HCT116 (cell line): ENCODE measurements around the gene WNT9A. TPM values are rescaled to one million over a fixed set of nuclear protein-coding genes. Genes with fewer than 3 reads are reported as not detected.

Experiments
- ATAC-seq: fragments of 200-7000 bp; cut with Tn5 transposase; 2 replicates; pipeline ENCODE4 v1.9.1; 2020; ENCODE audit warnings: mild to moderate bottlenecking, moderate library complexity
- BruUV-seq: library from RNA; stranded (reverse); fragments of 400-500 nt; replicated peaks from 2 replicates; lab custom pipeline; 2021; lab: Mats Ljungman, UMichigan
- CTCF ChIA-PET: fragments of 300-600 bp; sonication (Branson Sonifier 250); formaldehyde crosslinking; loops from one replicate; lab custom pipeline; 2021; ENCODE audit warnings: antibody characterized with exemption; lab: Charles Lee
- POLR2A ChIA-PET: fragments of 300-600, 350-600 bp; sonication (Branson Sonifier 250); formaldehyde crosslinking; loops from one replicate; lab custom pipeline; 2021; ENCODE audit warnings: antibody characterized with exemption; lab: Charles Lee
- RAD21 ChIA-PET, 2 experiments: fragments of 300-600 bp; sonication (Branson Sonifier 250); formaldehyde crosslinking; loops; one replicate each; lab custom pipeline; 2023; ENCODE audit warnings: low total read pairs in 2 of 2; ENCODE audit not compliant: uncharacterized antibody in 2 of 2, unreplicated experiment in 2 of 2, low non-redundant PET in 1 of 2; lab: Charles Lee
- DNase-seq: peaks from one replicate; pipeline ENCODE4 v3.0.0-alpha.2; 2010; ENCODE audit warnings: low read depth, low spot score
- H2AFZ ChIP-seq: fragments of 200-600 bp; shearing (Covaris generic), sonication (generic); 2 replicates; pipeline ENCODE4 v1.6.1; 2017; ENCODE audit warnings: low read depth, mixed run types, mixed read lengths, antibody characterized with exemption, low read length; ENCODE audit not compliant: poor library complexity, severe bottlenecking
- H3K27ac ChIP-seq: 2 replicates; pipeline ENCODE4 v1.5.1; 2012; ENCODE audit warnings: low read depth, low read length
- H3K27me3 ChIP-seq: fragments of 200-600 bp; sonication (generic); 2 replicates; pipeline ENCODE4 v1.6.1; 2016; ENCODE audit warnings: mixed run types, low read length, mixed read lengths; ENCODE audit not compliant: insufficient read depth
- H3K36me3 ChIP-seq, 2 experiments: fragments of 200-500 bp in 1 of 2; fragments of 200-600 bp in 1 of 2; sonication (Bioruptor generic) in 1 of 2; sonication (generic) in 1 of 2; 2 replicates each; pipeline versions ENCODE4 v1.5.1 to v1.6.1; 2014 to 2016; ENCODE audit warnings: low read length in 2 of 2, inconsistent platforms in 1 of 2, mixed read lengths in 1 of 2, mixed run types in 1 of 2; ENCODE audit not compliant: insufficient read depth in 2 of 2, control insufficient read depth in 1 of 2
- H3K4me1 ChIP-seq, 2 experiments: fragments of 200-600 bp in 1 of 2; sonication (generic) in 1 of 2; 2 replicates each; pipeline versions ENCODE4 v1.5.1 to v1.6.1; 2012 to 2017; ENCODE audit warnings: low read length in 2 of 2, inconsistent platforms in 1 of 2, mild to moderate bottlenecking in 1 of 2, mixed read lengths in 1 of 2, mixed run types in 1 of 2, moderate library complexity in 1 of 2; ENCODE audit not compliant: insufficient read depth in 2 of 2, control insufficient read depth in 1 of 2
- H3K4me2 ChIP-seq: fragments of 200-600 bp; sonication (generic); 2 replicates; pipeline ENCODE4 v1.6.1; 2017; ENCODE audit warnings: mixed run types, low read length, mixed read lengths
- H3K4me3 ChIP-seq, 2 experiments: fragments of 200-600 bp in 1 of 2; sonication (generic) in 1 of 2; replicated peaks in 1 of 2; 2 replicates each; pipeline ENCODE4 v1.5.1; 2011 to 2016; ENCODE audit warnings: low read length in 2 of 2, control low read depth in 1 of 2, low read depth in 1 of 2, mild to moderate bottlenecking in 1 of 2, mixed read lengths in 1 of 2, mixed run types in 1 of 2
- H3K79me2 ChIP-seq: fragments of 200-600 bp; sonication (generic); 2 replicates; pipeline ENCODE4 v1.6.1; 2017; ENCODE audit warnings: mild to moderate bottlenecking, mixed run types, low read length, moderate library complexity, mixed read lengths; ENCODE audit not compliant: insufficient read depth
- H3K9ac ChIP-seq: fragments of 200-600 bp; sonication (generic); 2 replicates; pipeline ENCODE4 v1.6.1; 2016; ENCODE audit warnings: low read length, mixed read lengths
- H3K9me2 ChIP-seq: fragments of 200-600 bp; sonication (generic), shearing (Covaris generic); 2 replicates; pipeline ENCODE4 v1.6.1; 2017; ENCODE audit warnings: mixed run types, mild to moderate bottlenecking, moderate library complexity; ENCODE audit not compliant: insufficient read depth
- H3K9me3 ChIP-seq, 2 experiments: fragments of 200-500 bp in 1 of 2; fragments of 200-600 bp in 1 of 2; sonication (Bioruptor generic) in 1 of 2; sonication (generic) in 1 of 2; 2 replicates each; pipeline ENCODE4 v1.6.1; 2014 to 2017; ENCODE audit warnings: low read length in 2 of 2, mixed read lengths in 2 of 2, inconsistent platforms in 1 of 2, low read depth in 1 of 2, mild to moderate bottlenecking in 1 of 2, mixed run types in 1 of 2, moderate library complexity in 1 of 2; ENCODE audit not compliant: control insufficient read depth in 1 of 2, insufficient read depth in 1 of 2
- H4K20me1 ChIP-seq: fragments of 200-600 bp; sonication (generic), shearing (Covaris generic); 2 replicates; pipeline ENCODE4 v1.6.1; 2017; ENCODE audit warnings: mixed run types, mild to moderate bottlenecking, moderate library complexity; ENCODE audit not compliant: insufficient read depth
- CBX3 ChIP-seq: IDR thresholded peaks from 2 replicates; pipeline ENCODE4 v1.6.1; 2012; ENCODE audit warnings: low read depth
- EGR1 ChIP-seq: IDR thresholded peaks from 2 replicates; pipeline ENCODE4 v1.6.1; 2012; ENCODE audit warnings: low read depth
- EZH2 ChIP-seq: fragments of 200-600 bp; sonication (generic); IDR thresholded peaks from 2 replicates; pipeline ENCODE4 v1.6.1; 2017; ENCODE audit warnings: antibody characterized with exemption, mixed run types
- POLR2A ChIP-seq: IDR thresholded peaks from 2 replicates; pipeline ENCODE4 v1.7.0; 2011; ENCODE audit warnings: borderline replicate concordance; ENCODE audit not compliant: insufficient read depth, insufficient read length; ENCODE audit errors: extremely low read depth
- POLR2AphosphoS5 ChIP-seq: IDR thresholded peaks from 2 replicates; pipeline ENCODE4 v1.6.1; 2011; ENCODE audit warnings: mild to moderate bottlenecking, low read depth, low read length, moderate library complexity
- RAD21 ChIP-seq: IDR thresholded peaks from 2 replicates; pipeline ENCODE4 v1.6.1; 2012; ENCODE audit warnings: low read depth, mild to moderate bottlenecking
- SP1 ChIP-seq: IDR thresholded peaks from 2 replicates; pipeline ENCODE4 v1.6.1; 2012; ENCODE audit warnings: low read depth
- SRF ChIP-seq: IDR thresholded peaks from 2 replicates; pipeline ENCODE4 v1.6.1; 2012; ENCODE audit warnings: low read depth
- TCF7L2 ChIP-seq: IDR thresholded peaks from 2 replicates; pipeline ENCODE4 v1.7.0; 2011; ENCODE audit warnings: borderline replicate concordance, inconsistent platforms; ENCODE audit not compliant: insufficient read depth, insufficient read length; ENCODE audit errors: extremely low read depth
- ZFX ChIP-seq: fragments of 450-650 bp; IDR thresholded peaks from 2 replicates; pipeline ENCODE4 v1.6.1; 2017
- intact Hi-C: fragments of 100-400 bp; cut with micrococcal nuclease; formaldehyde crosslinking; loops from 2 replicates; pipeline ENCODE4 v1.10.0; 2022
- total RNA-seq: library from RNA; stranded (reverse); gene quantifications from one replicate; pipeline ENCODE4 v1.2.1, GENCODE V29; 2021; ENCODE audit not compliant: unreplicated experiment
- TF ChIP-seq, protein P1 (sequence below), 3 experiments: fragments of 200-600 bp in 1 of 3; sonication (generic) in 1 of 3; IDR thresholded peaks in 2 of 3; conservative IDR thresholded peaks in 1 of 3; 2 replicates each; pipeline ENCODE4 v1.5.1; 2012 to 2017; ENCODE audit warnings: low read depth in 2 of 3, low read length in 2 of 3, antibody characterized with exemption in 1 of 3, borderline replicate concordance in 1 of 3, control low read depth in 1 of 3, mild to moderate bottlenecking in 1 of 3, mixed read lengths in 1 of 3, mixed run types in 1 of 3, moderate library complexity in 1 of 3; ENCODE audit not compliant: insufficient read depth in 1 of 3

Gene WNT9A
- total RNA-seq, 1 experiment from 2014 or later: 5.6 TPM

DNA sequence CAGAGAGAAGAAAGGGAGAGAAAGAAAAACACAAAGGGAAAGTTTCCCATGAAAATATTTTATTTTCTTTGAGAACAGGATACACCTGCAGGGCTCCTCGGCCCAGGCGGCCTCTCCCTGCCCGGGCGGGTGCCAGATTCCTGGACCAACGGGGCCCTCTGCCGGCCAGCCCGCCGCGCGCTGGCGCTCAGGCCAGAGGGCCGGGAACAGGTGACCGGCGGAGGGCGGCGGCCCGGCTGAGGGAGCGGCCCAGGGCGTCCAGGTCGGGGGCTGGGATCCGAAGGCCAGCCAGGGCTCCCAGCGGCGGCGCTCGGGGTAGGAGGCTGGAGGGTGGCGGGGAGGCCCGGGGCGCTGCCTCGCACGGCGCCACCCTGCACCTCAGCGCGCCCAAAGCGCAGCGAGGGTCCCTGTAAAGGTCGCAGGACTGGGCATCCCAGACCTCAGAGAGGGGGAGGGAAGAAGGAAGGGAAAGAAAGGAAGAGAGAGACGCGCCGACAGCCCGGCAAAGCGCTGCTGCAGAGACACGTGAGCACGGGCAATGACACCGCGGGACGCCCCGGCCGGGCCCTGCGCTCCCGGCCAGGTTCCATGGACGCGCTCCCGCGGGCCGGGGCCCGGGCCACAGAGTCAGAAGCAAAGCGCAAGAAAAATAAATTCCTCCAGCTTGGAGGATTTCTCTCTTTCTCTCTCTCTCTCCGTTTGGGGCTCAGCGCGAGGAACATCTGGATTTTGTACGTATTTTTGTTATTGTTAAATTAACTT, 927 bp downstream of the WNT9A start:
- TF ChIP-seq TCF7L2: no peak
- no peak for TF ChIP-seq EGR1
- TF ChIP-seq POLR2AphosphoS5: peak; percentile 43; the same call in 1 of the 2 replicates
- TF ChIP-seq, protein P1, sequence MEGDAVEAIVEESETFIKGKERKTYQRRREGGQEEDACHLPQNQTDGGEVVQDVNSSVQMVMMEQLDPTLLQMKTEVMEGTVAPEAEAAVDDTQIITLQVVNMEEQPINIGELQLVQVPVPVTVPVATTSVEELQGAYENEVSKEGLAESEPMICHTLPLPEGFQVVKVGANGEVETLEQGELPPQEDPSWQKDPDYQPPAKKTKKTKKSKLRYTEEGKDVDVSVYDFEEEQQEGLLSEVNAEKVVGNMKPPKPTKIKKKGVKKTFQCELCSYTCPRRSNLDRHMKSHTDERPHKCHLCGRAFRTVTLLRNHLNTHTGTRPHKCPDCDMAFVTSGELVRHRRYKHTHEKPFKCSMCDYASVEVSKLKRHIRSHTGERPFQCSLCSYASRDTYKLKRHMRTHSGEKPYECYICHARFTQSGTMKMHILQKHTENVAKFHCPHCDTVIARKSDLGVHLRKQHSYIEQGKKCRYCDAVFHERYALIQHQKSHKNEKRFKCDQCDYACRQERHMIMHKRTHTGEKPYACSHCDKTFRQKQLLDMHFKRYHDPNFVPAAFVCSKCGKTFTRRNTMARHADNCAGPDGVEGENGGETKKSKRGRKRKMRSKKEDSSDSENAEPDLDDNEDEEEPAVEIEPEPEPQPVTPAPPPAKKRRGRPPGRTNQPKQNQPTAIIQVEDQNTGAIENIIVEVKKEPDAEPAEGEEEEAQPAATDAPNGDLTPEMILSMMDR (IDR thresholded peaks at IDR 0.05 in 2 of 3, conservative IDR thresholded peaks at IDR 0.05 in 1 of 3; ENCODE audit: borderline replicate concordance in 1 of 3, insufficient read depth in 1 of 3, low read depth in 2 of 3, low read length in 2 of 3): peak; percentile 75 to 92 (median 78)
- TF ChIP-seq ZFX: no peak
- TF ChIP-seq EZH2: no peak
- TF ChIP-seq RAD21: peak; percentile 98
- no peak for TF ChIP-seq CBX3
- no peak for TF ChIP-seq POLR2A
- no peak; the same call in 1 of the 2 replicates for TF ChIP-seq SP1
- TF ChIP-seq SRF: no peak
- Histone ChIP-seq H4K20me1 (no peaks in the 10 kb centered on the region), H3K4me3 (peak overlapping the region; percentile 61 to 62), H3K36me3 (no peaks in the 10 kb centered on the region), H3K4me2 (peak overlapping the region; percentile 92), H3K27me3 (no peaks in the 10 kb centered on the region), H2AFZ (no peak overlapping the region), H3K27ac (peak overlapping the region; percentile 79), H3K9me2 (no peaks in the 10 kb centered on the region), H3K9me3 (no peaks in the 10 kb centered on the region), H3K4me1 (peaks cover 19 to 36% of the 10 kb centered on the region in 2 experiments), H3K9ac (peak overlapping the region; percentile 57), H3K79me2 (peaks cover 23% of the 10 kb centered on the region; the same call in 1 of the 2 replicates)
- peak; percentile 72 for DNase-seq
- peak; percentile 78 for ATAC-seq
- ChIA-PET RAD21 (interaction anchor here in 1 of 2 experiments (1.2 kb wide), 1 partner anchor 184 kb away, joined by 4 read pairs; no protein-coding TSS in a partner anchor), CTCF (interaction anchor here (1.0 to 4.1 kb wide), 4 partner anchors 41 to 184 kb away, joined by 3 to 31 read pairs (median 4); no protein-coding TSS in a partner anchor), POLR2A (no interaction called here)
- intact Hi-C loops: loop anchor here (1.0 to 5.0 kb wide), 5 partner anchors 160 to 466 kb away; partner anchors contain the start of genes JMJD4, SNAP47 and ZNF678
- BruUV-seq: no TSS peak
